GM10847 (cell line): Measurements from ENCODE around the gene TRIM33.

ENCODE experiments used
- POLR2A ChIP-seq: IDR thresholded peaks from 2 replicates; pipeline ENCODE4 v1.6.1; 2011; ENCODE audit not compliant: insufficient read length; ENCODE audit errors: extremely low read depth

Gene TRIM33

DNA sequence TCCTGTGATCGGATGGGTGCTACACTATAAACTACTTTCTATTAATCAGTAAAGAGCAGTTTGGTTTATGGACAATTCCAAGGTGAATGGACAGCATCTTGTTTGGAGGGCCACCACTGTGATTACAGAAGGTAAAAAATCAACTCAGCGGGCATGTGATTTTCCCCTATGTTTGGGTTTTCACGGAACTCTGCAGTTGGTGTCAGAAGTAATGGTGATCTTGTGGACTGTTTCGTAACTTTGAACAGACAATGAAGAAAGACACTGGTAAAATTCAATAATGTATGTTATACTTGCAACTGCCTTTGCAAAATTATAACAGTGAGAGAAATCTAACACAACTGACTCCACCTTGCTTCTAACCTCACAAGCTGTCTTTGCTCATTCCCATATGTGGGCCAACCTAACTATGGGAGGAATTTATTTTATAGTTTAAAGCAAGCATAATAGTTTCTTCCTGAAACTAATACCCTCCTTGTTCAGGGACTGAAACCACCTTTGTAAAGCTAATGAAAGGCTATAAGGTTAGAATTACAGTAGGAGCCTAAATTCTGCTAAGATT lies 53.2 kb downstream of the TRIM33 start:
- TF ChIP-seq POLR2A = no peak

DNA sequence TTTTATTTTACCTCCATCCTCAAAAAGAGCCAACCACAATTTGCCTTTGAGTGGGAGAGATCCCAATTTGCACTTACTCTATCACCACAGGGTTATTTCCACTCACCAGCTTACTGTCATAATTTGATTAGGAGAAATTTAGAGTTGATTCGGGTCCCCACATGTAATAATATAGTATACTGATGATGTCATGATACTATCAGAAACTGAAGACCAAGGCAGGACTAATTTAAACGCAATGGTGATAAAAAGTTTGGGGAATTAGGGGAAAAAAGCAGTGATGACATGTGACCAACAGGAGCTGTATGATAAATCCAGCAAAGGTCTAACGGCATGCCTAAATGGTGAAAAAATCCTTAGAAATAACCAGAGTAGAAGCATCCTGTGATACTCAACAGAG lies 54.4 kb downstream of the TRIM33 start:
- TF ChIP-seq POLR2A = no peak

DNA sequence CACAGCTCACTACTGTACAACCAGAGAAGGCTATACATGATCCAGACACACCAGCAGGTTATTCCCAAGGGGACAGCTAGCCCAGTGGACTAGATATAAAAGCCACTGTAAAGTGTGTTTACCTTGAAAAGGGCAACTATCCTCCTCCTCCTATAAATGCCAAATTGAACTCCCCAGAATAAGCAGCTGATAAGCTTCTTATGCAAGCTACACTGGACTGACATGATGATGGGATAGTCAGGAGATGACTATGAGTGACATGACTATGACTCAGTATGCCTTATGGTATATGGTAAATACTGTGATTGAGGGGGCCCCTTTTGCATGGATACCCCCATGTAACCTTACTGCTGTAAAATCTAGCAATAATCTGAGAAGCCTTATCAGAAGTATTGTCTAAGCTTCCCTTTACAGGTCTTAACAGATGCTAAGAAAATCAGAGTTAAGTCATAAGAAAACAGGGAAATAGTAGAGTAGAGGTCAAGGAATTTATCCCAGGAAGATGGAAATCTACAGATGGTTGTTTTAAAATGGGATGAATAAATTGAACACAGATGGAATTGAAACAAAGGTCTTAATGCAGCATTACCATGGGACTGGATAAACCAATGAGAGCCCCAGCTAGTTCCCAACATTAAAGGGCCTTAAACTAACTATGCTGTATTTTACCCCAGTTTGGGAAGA lies 55.8 kb downstream of the TRIM33 start:
- no peak for TF ChIP-seq POLR2A

DNA sequence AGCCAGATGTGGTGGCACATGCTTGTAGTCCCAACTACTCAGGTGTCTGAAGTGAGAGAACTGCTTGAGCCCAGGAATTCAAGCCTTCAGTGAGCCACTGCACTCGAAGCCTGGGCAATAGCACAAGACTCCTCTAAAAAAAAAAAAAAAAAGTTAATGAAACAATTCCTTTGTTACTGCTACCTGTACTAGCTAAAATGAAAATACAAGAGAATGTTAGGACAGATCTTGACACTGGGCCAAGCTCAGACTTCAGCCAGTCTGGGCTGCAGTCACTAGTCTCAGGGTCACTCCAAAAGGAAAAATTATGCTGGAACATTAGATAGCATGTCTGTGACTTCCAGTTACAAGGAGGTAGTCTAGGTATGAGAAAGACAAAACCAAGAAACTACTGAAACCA lies 56.5 kb downstream of the TRIM33 start:
- no peak for TF ChIP-seq POLR2A

- no peak for TF ChIP-seq POLR2A
These were observed 57.6 kb downstream of the TRIM33 start for GRCh38 chr1:114453361-114453784.

- TF ChIP-seq POLR2A = no peak
These were observed 62.5 kb downstream of the TRIM33 start for GRCh38 chr1:114448370-114449036.

- no peak for TF ChIP-seq POLR2A
These were observed 64.8 kb downstream of the TRIM33 start for GRCh38 chr1:114446198-114446597.

DNA sequence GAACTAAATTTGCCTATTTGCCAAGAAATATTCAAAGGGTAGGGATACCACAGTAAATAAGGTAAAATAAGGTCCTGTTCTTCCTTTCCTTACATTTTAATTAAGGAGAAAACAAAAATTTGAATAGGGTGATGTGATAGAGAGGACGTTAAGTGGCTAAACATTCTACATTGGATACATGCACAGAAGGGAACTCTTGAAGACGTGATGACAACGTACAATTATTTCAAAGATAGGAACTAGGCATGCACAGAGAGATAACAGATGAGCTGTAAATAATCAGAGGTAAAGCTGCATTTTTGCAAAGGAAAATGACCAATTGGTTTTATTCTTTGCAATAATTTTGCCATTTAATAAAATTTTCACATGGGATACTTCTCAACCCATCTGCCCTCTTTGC lies 69.7 kb downstream of the TRIM33 start:
- no peak for TF ChIP-seq POLR2A

DNA sequence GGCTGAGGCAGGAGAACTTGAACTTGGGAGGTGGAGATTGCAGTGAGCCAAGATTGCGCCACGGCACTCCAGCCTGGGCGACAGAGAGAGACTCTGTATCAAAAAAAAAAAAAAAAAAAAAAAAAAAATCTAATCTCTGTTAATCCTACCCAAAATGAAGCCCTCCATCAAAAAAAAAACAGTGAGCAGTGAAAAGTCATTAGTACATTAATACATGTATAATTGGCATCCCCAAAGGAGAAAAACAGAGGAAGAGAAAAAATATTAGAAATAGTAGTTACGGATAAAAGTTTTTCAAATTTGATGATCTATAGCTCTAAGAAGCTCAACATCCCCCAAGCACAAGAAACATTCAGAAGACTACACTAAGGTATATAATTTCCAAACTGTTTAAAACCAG lies 71.6 kb downstream of the TRIM33 start:
- TF ChIP-seq POLR2A = no peak

DNA sequence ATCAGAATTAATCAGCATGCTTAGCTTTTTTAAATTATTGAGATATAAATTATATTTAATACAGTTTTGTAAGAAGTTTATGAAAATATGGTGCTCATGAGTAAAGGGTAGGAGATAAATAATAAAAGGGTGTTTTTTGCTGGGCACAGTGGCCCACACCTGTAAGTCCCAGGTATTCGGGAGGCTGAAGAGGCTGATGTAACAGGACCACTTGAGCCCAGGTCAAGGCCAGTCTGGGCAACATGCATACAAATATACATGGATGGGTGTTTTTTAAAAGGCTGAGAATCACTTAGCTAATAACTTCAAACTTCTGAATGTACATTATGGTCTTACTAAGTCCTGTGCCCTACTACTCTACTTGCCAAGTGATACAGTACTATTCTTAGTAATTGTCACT lies 73.2 kb downstream of the TRIM33 start:
- no peak for TF ChIP-seq POLR2A

GRCh38 chr1:114436799-114437198 lies 74.2 kb downstream of the TRIM33 start:
- TF ChIP-seq POLR2A = no peak

DNA sequence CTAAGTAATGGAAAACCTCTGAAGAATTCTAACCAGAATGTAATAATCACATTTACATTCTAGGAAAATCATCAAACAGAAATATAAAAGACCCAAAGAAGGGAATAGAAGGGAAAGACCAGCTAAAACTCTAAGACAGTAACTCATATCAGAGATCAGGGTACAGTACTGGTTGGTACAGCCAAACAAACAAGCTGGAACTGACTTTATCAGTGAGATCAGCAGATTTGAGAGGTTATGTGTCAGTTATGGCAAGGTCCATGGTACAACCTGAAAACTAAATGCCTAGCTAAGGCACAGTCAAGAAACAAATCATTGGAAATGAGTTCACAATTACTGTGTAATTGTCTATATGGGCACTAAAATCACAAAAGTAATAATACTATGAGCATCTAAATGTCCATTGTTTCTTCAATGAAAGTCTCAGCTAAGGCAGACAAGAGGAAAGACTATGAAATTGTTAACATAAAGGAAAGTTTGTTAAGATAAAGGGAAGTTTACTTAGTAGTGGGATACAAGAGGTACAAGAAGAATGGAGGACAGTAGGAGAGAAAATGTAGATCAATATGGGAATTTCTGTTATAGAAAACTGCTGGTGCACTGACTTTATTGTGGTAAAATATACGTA lies 75.8 kb downstream of the TRIM33 start:
- no peak for TF ChIP-seq POLR2A

GRCh38 chr1:114431026-114431425 lies 80.0 kb downstream of the TRIM33 start:
- no peak for TF ChIP-seq POLR2A

DNA sequence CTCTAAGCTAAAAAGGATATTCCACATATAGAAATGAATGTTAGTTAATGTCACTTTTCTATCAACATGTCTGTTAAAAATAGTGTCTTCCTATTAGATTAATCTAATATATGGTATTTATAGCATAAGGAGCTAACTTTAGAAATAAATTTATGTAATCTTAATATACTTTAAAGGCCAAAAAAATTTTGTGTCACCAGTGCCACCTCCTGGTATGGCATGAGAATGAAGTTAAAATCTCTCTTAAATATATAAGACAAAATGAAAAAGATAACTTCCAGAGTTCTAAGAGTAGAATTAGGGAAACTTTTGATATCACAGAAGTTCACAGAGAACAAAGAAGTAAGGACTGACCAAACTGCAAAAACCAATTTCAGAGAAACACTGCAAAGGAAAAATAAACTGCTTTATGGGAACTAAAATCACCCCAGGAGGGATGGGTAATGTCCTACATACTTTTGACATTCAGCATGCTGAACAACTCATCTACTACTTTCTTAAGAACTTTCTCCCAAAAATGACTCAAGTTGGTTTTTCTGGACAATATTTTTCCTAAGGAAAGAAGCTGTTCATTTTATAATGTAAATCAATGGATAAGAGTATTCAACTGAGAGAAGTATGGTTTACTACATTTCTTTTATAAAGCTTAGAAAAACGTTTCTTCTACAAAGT lies 82.8 kb downstream of the TRIM33 start:
- TF ChIP-seq POLR2A = no peak

GRCh38 chr1:114427612-114428011 lies 83.4 kb downstream of the TRIM33 start:
- no peak for TF ChIP-seq POLR2A

DNA sequence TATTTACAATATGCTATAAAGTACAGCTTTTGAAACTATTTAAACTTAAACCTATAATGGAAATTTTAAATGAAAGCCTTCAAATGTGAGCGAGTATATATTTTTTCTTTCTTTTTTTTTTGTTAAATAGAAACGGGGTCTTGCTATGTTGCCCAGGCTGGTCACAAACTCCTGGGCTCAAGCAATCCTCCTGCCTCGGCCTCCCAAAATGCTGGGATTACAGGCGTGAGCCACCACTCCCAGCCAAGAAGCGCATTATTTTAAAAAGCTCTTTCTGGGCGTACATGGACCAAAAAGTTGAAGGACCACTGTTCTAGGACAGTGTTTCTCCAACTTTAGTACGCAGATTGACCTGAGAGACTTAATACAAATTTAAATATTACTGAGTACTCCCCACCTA lies 87.5 kb downstream of the TRIM33 start:
- TF ChIP-seq POLR2A = no peak
